Right cardiac atrium (tissue), 5 donors: ENCODE results near the gene ZNF256. TPM values are rescaled to one million over a fixed set of nuclear protein-coding genes. Genes with fewer than 3 reads are reported as not detected.

Source experiments
- ATAC-seq, 2 donors: fragments of 200-7000 bp; cut with Tn5 transposase; one replicate each; pipeline versions ENCODE4 v1.8.0 to v1.9.1; 2020; ENCODE audit warnings: moderate library complexity in 2 of 2, mild to moderate bottlenecking in 1 of 2
- DNase-seq, 3 donors: peaks; one replicate each; pipeline ENCODE4 v3.0.0-alpha.2; 2020
- H3K27ac ChIP-seq: one replicate; pipeline ENCODE4 v1.5.1; 2013; ENCODE audit warnings: mild to moderate bottlenecking, low read length, control low read depth, moderate library complexity
- H3K27me3 ChIP-seq: one replicate; pipeline ENCODE4 v1.6.1; 2013; ENCODE audit not compliant: control insufficient read depth, insufficient read depth
- H3K4me1 ChIP-seq: one replicate; pipeline ENCODE4 v1.6.1; 2013; ENCODE audit warnings: low read length; ENCODE audit not compliant: control insufficient read depth, insufficient read depth
- H3K4me3 ChIP-seq: one replicate; pipeline ENCODE4 v1.5.1; 2013; ENCODE audit warnings: low read length, control low read depth
- H3K9me3 ChIP-seq: one replicate; pipeline ENCODE4 v1.6.1; 2013; ENCODE audit warnings: low read length; ENCODE audit not compliant: control insufficient read depth
- WGBS: extraction: QIAGEN DNeasy Blood & Tissue Kit; methylation state at CpG from one replicate; pipeline ENCODE4 v1.1.7; 2013; 5-methylcytosine and 5-hydroxymethylcytosine counted together
- intact Hi-C, 4 donors: fragments of 100-400 bp; cut with DNase I; formaldehyde crosslinking; loops; one replicate each; pipeline versions ENCODE4 v1.11.0 to v1.14.0; 2022 to 2023
- long read RNA-seq, 4 donors: library from polyadenylated mRNA; unstranded; transcript quantifications; one replicate each; pipeline ENCODE4 v2.0.0, GENCODE V29; 2020 to 2021
- polyA plus RNA-seq: library from polyadenylated mRNA; stranded (reverse); fragments of 200-250 nt; gene quantifications from one replicate; pipeline ENCODE4 v1.2.3, GENCODE V29; 2013
- total RNA-seq, 4 donors: library from RNA; stranded (reverse); fragmentation: NEBNext Ultra II Directional; extraction: Animal tissue kit (Norgen Biotek cat#: 25700); gene quantifications; one replicate each; pipeline ENCODE4 v1.2.1, GENCODE V29; 2021
- donor health status: healthy with polysubstance abuse.
- donor health status: DM: no; HTN: yes; CAD: no.
- donor health status: DM: no; HTN: no; CAD: no.
- donor health status: DM: no; HTN: yes; CAD: no; lungs with severe emphysema.
- donor health status: DM: yes; HTN: yes; CAD: no.

ZNF256 gene
- total RNA-seq = 10 to 100 TPM; 10.0 to 13.9 (median 12.5) TPM
- polyA plus RNA-seq = 5.5 TPM
- long read RNA-seq, donor 1, transcript ZNF256-201 (3 exons, 2,172 nt) = minor isoform, 16 of 37 reads
- long read RNA-seq, donor 1, transcript ZNF256-202 (2 exons, 1,958 nt) = major isoform, 21 of 37 reads
- long read RNA-seq, donor 1, partial matches to known transcripts = 0 of 37 reads
- long read RNA-seq, donor 1, other reads (novel, unspliced or antisense) = 0 of 37 reads
- long read RNA-seq, donor 2, transcript ZNF256-201 (3 exons, 2,172 nt) = minor isoform, 5 of 12 reads
- long read RNA-seq, donor 2, transcript ZNF256-202 (2 exons, 1,958 nt) = major isoform, 7 of 12 reads
- long read RNA-seq, donor 2, partial matches to known transcripts = 0 of 12 reads
- long read RNA-seq, donor 2, other reads (novel, unspliced or antisense) = 0 of 12 reads
- long read RNA-seq, donor 3, transcript ZNF256-201 (3 exons, 2,172 nt) = minor isoform, 29 of 91 reads
- long read RNA-seq, donor 3, transcript ZNF256-202 (2 exons, 1,958 nt) = major isoform, 61 of 91 reads
- long read RNA-seq, donor 3, partial matches to known transcripts = 0 of 91 reads
- long read RNA-seq, donor 3, other reads (novel, unspliced or antisense) = 1 of 91 reads
- long read RNA-seq, donor 4, transcript ZNF256-201 (3 exons, 2,172 nt) = major isoform, 5 of 8 reads
- long read RNA-seq, donor 4, partial matches to known transcripts = 0 of 8 reads
- long read RNA-seq, donor 4, other reads (novel, unspliced or antisense) = 0 of 8 reads

DNA sequence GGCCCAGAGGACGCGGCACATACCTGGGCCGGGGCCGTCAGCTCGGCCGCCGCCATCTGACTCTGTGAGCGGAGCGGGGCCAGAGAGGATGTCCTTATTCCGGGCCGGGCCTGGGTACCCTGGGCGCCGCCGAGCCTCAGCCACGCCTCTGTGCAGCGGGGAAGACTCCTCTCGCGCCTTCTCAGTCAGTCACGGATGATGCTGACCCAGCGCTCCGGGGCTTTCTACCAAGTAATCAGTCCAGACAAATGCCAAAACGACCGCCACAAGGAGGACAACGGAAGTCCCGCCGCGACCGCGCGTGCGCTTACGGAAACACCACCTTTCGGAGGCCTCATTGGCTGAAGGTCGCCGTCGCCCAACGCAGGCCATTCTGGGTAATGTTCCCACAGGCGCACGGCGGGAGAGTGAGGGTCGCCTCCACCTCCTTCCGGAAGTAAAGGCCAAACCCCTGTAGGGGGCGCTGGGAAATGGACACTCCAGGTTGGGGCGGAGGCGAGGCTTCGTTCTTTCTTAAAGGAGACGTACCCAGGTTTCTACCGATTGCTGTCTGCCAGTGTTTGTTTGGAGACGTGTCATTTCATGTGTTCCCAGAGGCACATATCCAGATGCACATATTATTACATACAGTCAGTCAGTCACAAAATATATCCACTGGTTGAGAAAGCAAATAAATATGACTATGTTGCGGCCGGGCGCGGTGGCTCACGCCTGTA, at the start of gene ZNF256:
Gene ZNF256 (minus strand): TSS at position 288 of the 716 bp plus-strand sequence. CDS start 232 bp downstream, at position 56.
- H3K4me3 ChIP-seq = peak within 1 kb of the TSS; percentile 83
- H3K27ac ChIP-seq = peak within 1 kb of the TSS; percentile 73
- no peaks in the 10 kb centered on the region for H3K27me3 ChIP-seq
- WGBS = 6% methylated on average over 54 of the region's 54 CpGs
- H3K9me3 ChIP-seq = peaks cover 7% of the 10 kb centered on the region
- ATAC-seq (peak; percentile 99), DNase-seq (peak; percentile 97 to 98 (median 98))
- intact Hi-C loops = no loop called here
- H3K4me1 ChIP-seq = peaks cover 7% of the 10 kb centered on the region

DNA sequence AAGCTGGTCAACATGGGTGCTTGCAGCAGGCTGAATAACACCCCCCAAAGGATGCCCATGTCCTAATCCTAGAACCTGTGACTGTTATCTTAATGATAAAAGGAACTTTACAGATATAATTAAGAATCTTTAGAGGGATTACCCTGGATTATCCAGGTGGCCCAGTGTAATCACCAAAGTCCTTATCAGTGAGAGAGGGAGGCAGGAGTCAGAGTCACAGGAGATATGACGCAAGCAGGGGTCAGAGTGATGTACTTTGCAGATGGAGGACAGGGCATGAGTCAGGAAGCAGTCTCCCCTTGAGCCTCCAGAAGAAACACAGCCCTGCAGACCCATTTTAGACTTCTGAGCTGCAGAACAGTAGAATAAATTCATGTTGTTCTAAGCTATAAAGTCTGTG, 45.3 kb upstream of the ZNF256 start:
- ATAC-seq (no peak), DNase-seq (no peak)
- 94% methylated on average over 1 of the region's 1 CpG for WGBS
- Histone ChIP-seq H3K27me3 (no peaks in the 10 kb centered on the region), H3K4me1 (no peaks in the 10 kb centered on the region), H3K27ac (no peak overlapping the region), H3K9me3 (peaks cover 25% of the 10 kb centered on the region), H3K4me3 (no peak overlapping the region)
- intact Hi-C loops = no loop called here

GRCh38 chr19:57978586-57979289, 31.2 kb upstream of the ZNF256 start:
- H3K27me3 ChIP-seq = no peaks in the 10 kb centered on the region

DNA sequence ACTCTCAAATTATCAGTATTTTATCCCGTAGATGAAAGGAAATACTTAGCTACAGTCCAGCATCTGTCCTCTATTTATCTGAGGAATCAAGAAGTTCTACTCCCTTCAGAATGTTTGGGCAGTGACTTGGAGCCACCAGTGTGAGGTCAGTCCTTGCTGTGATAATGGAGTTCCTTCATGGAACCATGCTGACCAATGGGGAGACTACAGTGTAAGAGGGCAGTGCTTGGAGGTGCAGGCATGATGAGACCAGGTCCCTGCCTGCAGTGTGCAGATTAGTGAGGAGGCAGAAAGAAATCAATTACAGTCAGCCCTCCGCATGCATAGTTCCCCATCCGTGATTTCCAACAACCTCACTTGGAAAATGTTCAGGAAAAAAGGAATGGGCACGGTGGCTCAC, 26.9 kb upstream of the ZNF256 start, which contains the start of gene C19orf18:
Gene C19orf18 (minus strand): TSS at position 101 of the 400 bp plus-strand sequence. CDS start 102 bp downstream, outside the sequence.
- ATAC-seq = no peak

More at GRCh38 chr19:57978586-57979289, 31.2 kb upstream of the ZNF256 start:
- 98% methylated on average over 3 of the region's 3 CpGs for WGBS
- intact Hi-C loops = no loop called here
- Histone ChIP-seq H3K9me3 (peaks cover 45% of the 10 kb centered on the region), H3K27ac (no peak overlapping the region), H3K4me3 (no peak overlapping the region), H3K4me1 (no peaks in the 10 kb centered on the region)
- ATAC-seq (no peak), DNase-seq (no peak)

GRCh38 chr19:57964761-57965160, 17.3 kb upstream of the ZNF256 start:
- 94% methylated on average over 8 of the region's 8 CpGs for WGBS
- no peak for DNase-seq
- Histone ChIP-seq H3K4me1 (no peaks in the 10 kb centered on the region), H3K27ac (no peak overlapping the region), H3K27me3 (no peaks in the 10 kb centered on the region), H3K9me3 (peaks cover 13% of the 10 kb centered on the region), H3K4me3 (no peak overlapping the region)
- no peak for ATAC-seq
- intact Hi-C loops = no loop called here

More for the DNA sequence above, 26.9 kb upstream of the ZNF256 start, which contains the start of gene C19orf18:
- Histone ChIP-seq H3K27me3 (no peaks in the 10 kb centered on the region), H3K27ac (no peak within 1 kb of the TSS), H3K9me3 (peaks cover 32% of the 10 kb centered on the region), H3K4me3 (no peak within 1 kb of the TSS), H3K4me1 (no peaks in the 10 kb centered on the region)
- 90% methylated on average over 4 of the region's 4 CpGs for WGBS
- intact Hi-C loops = no loop called here
- no peak for DNase-seq

- Histone ChIP-seq H3K27me3 (no peaks in the 10 kb centered on the region), H3K9me3 (peaks cover 7% of the 10 kb centered on the region), H3K4me1 (no peaks in the 10 kb centered on the region), H3K27ac (no peak overlapping the region), H3K4me3 (no peak overlapping the region)
- WGBS = 87% methylated on average over 1 of the region's 1 CpG
- intact Hi-C loops = no loop called here
- ATAC-seq (no peak), DNase-seq (no peak)
These were observed 14.3 kb upstream of the ZNF256 start for GRCh38 chr19:57961785-57962184.

DNA sequence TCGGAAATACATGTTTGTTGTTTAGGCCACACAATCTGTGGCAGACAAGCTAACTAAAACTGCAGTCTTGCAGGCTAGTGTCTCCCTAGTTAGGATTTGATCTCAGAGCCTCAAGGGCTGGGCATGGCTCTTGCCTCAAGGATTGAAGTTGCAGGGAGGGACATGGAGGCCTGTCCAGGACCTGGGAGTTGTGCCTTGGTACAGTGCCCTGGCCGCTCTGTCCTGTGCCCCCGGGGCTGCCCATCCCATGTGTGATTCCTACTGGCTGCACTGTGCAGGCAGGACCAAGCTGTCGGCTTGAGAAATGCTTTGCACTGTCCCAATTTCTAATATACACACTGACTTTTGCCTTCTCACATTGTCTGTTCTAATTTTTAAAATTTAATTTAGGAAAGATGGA, 7.5 kb upstream of the ZNF256 start:
- peaks cover 2% of the 10 kb centered on the region for H3K9me3 ChIP-seq
- ATAC-seq = no peak

GRCh38 chr19:57949702-57950101, 2.2 kb upstream of the ZNF256 start:
- intact Hi-C loops = loop anchor here in 1 of 4 donors (5.0 kb wide), 1 partner anchor 38 kb away; no protein-coding TSS in a partner anchor

More for the DNA sequence above, 7.5 kb upstream of the ZNF256 start:
- intact Hi-C loops = loop anchor here in 1 of 4 donors (5.0 kb wide), 1 partner anchor 32 kb away; no protein-coding TSS in a partner anchor
- no peaks in the 10 kb centered on the region for H3K27me3 ChIP-seq
- no peaks in the 10 kb centered on the region for H3K4me1 ChIP-seq
- H3K4me3 ChIP-seq = no peak overlapping the region
- no peak overlapping the region for H3K27ac ChIP-seq
- 90% methylated on average over 4 of the region's 4 CpGs for WGBS
- no peak for DNase-seq

DNA sequence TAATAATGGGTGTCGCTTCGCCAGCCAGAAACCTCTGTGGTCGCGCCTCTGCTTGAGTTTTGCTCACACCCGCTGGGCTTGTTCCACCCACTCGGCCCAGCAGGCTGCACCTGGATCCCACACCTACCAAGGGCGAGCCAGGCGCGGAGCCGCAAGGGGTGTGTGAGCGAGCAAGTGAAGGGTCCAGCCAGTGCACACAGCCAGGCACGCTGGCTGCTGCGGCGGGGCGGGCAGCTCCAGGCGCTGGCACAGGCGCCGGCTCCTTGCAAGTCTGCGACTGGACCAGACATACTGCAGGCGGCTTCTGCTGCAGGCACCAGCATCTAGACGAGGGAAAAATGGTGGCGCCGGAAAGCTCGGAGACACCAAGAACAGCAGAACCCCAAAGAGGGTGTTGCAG, 1.8 kb upstream of the ZNF256 start:
- no peak overlapping the region for H3K4me3 ChIP-seq
- no peaks in the 10 kb centered on the region for H3K9me3 ChIP-seq
- 93% methylated on average over 24 of the region's 24 CpGs for WGBS
- H3K4me1 ChIP-seq = peaks cover 7% of the 10 kb centered on the region
- no peaks in the 10 kb centered on the region for H3K27me3 ChIP-seq
- intact Hi-C loops = no loop called here
- ATAC-seq (no peak), DNase-seq (peak in 1 of 3 donors; percentile 38)
- no peak overlapping the region for H3K27ac ChIP-seq

More at GRCh38 chr19:57949702-57950101, 2.2 kb upstream of the ZNF256 start:
- DNase-seq (no peak), ATAC-seq (no peak)
- H3K27me3 ChIP-seq = no peaks in the 10 kb centered on the region
- H3K27ac ChIP-seq = no peak overlapping the region
- no peaks in the 10 kb centered on the region for H3K9me3 ChIP-seq
- 91% methylated on average over 12 of the region's 12 CpGs for WGBS
- H3K4me1 ChIP-seq = peaks cover 7% of the 10 kb centered on the region
- H3K4me3 ChIP-seq = no peak overlapping the region

- Histone ChIP-seq H3K9me3 (peaks cover 12% of the 10 kb centered on the region), H3K4me3 (peak overlapping the region; percentile 83), H3K27me3 (no peaks in the 10 kb centered on the region), H3K4me1 (peaks cover 7% of the 10 kb centered on the region), H3K27ac (peak overlapping the region; percentile 73)
- WGBS = 1% methylated on average over 18 of the region's 18 CpGs
- intact Hi-C loops = no loop called here
- DNase-seq = peak in 1 of 3 donors; percentile 71
- peak in 1 of 2 donors; percentile 8 for ATAC-seq
These were observed 453 bp downstream of the ZNF256 start for GRCh38 chr19:57947088-57947418.
